CD1c-positive myeloid dendritic cell (primary cell): ENCODE results near the gene IKBKE.

ENCODE experiments used
- DNase-seq: peaks from one replicate; pipeline ENCODE4 v3.0.0-alpha.2; 2016; ENCODE audit errors: extremely low spot score

The IKBKE gene

DNA sequence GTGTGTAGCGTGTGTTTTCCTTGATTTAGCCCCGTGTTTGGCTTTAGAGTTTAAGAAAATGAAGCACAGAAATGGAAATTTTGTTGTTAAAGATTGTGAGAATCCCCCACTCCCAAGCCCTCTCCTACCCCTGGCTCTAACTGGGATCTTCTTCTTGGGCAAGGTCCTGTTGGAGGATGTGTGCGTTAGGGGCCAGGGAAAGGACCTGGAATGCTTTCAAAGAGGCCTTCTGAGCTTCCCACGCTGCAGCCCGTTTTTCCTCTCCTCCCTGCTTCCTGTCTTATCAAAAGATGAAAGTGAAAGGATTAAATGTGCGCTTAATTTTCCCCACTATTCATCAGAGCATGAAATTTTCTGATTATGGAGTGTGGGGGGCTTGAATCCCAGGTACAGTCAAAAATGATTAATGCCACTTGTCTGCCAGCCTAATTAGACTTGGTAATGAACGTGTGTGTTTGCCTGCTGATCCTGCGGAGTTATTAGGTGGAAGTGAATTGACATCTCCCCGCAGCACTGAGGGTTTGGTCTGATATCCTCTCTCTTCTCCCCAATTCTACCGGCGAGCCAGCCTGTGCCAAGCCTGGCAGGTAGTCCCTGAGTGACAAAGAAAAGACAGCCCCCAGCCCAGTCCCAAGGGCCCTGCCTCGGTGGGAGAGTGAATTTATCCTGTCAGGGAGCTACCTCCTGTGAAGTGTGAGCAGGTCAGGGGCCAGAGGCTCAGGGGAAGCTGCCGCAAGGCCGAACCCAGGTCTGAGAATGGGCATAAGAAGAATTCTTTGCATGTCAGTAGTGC is 42.0 kb downstream of the IKBKE start:
- no peak for DNase-seq

DNA sequence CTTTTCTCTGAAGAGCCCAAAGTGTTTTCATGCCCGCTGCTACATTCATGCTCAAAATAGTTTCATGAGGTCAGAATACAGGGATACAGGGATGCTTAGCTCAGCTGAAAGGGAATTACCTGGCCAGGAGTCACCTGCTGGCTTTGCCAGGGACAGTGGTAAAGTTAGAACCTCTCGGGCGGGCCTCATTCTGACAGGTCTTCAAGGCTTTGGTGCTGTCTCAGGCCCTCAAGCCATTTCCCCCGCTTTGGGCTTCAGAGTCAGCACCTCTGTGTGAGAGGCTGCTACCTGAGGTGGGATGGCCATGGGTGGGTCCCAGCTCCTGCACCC is 42.5 kb downstream of the IKBKE start:
- no peak for DNase-seq

DNA sequence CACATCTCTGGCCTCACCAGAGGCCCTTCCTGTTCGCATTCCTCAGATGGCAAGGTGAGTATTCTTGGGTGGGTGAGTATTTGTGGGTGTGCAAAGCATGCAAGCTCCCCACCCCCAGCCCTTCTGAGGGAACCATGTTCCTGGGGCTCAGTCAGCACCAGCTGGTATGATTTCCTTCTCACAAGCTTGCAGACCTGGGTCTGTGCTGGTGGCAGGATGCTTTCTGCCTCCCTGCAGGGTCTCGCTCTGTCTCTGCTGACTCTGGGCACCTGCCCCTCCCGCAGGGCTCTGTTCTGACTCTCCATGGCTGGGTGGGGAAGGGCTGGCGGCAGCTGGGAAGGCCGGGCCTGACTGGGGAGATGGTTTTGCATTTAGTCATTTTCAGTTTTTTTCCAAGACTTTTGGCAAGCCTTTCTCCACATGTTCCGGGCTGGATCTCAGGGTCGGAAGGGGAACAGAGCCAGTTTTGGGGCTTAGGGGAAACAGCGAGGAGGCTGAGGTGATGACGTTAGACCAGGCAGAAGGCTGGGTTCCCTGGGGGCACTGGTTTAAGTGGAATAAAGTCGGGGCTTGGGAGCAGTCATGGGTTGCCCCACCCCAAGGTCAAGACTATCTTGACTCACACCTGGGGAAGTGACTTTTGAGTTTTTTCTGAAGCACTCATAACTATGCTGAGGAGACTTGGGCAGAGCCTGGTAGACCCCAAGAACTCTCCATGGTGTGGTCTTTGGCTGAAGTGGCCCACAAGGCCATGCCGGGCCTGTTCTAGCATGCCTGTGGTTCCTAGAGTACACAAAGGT is 43.2 kb downstream of the IKBKE start:
- DNase-seq = no peak

DNA sequence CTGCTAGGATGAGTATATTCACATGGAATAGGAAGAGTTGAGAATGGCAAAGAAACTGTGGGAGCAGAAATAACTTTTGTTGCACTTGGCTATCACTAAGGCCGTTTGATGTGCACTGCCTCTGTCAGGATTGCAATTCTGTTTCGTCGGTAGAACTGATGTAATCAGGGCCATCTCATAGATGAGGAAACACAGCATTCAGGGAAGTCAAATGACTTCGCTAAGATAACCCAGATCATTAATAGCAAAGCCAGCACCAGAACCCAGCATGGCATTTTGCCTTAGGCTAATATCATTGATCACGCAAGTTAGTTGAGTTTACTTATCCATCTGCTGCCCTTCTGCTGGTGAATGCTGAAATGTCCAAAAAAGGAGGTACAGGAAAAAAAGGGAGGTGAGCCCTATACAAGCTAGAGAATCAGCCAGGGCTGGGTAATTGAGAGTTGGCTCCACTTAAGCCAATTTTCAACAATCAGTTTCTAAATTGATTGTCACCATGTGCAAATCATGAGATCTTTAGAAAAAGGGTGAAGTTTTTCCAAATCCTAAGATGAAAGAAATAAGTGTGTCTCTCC is 44.6 kb downstream of the IKBKE start:
- DNase-seq = peak; percentile 72

DNA sequence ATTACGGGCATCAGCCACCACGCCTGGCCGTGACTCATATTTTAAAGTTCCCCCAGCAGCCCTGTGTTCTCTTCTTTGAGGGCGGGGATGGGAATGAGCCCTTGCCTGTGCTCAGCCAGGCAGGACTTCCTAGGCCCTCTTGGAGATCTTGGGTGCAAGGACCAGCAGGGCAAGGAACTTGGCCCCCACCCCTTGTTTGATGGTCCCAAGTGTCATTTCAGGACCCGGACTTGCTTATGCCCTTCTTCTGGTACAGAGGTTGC is 46.4 kb downstream of the IKBKE start:
- DNase-seq = peak; percentile 43

DNA sequence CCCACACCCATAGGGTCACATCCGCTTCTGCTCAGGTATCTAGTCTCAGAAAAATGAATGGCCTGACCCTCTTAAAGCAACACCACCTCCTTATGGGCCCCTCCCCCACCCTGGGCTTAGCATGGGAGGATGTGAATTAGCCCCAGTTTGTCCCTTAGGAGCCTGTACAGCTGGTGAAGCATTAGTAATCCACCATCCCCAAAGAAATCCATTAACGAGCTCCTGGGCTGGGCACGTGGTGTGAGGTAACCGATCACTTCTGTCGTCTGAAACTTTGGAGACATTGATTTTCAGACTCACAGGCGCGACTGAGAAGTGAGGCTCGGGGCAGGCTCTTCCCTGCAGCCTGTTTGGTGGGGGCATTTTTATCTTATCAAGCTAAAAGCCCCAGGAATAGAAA is 47.5 kb downstream of the IKBKE start:
- DNase-seq = no peak

DNA sequence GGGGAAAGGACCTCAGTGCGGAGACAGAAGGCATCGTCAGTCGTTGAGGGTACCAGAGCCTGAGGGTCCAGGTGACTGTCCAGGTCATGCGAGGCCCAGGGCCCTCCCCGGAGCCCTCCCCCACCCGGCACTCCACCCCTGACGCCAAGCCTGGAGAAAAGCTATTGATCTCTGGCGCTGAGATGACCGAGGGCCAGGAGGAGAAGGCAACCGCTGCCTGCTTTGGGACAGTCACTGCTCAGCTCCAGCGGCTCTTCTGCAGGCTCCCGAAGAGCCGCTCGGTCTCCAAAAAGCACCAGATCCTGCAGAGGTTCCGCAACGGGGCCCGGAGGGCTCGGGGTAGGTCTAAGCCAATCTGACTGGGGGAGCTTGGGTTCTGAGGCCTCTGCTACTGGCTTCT is 47.9 kb downstream of the IKBKE start:
- no peak for DNase-seq

DNA sequence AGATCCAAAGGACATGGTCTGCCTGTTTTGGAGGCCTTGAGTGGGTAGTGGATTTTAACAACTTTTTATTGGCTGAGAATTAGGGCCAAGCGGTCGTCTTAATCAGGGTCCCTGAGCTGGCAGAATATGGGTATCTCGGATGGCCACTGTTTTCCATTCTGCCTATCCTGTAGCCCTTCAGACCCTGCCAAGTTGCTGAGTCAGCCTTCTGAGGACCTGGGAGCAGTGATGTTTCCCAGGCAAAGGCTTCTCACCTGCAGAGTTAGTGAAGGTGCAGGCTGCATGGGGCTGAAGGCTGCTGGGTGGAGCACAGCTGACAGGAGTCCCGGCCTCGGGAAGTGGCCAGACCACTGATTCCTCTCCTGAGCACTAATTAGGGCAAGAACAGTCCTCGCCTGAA is 48.5 kb downstream of the IKBKE start:
- no peak for DNase-seq

DNA sequence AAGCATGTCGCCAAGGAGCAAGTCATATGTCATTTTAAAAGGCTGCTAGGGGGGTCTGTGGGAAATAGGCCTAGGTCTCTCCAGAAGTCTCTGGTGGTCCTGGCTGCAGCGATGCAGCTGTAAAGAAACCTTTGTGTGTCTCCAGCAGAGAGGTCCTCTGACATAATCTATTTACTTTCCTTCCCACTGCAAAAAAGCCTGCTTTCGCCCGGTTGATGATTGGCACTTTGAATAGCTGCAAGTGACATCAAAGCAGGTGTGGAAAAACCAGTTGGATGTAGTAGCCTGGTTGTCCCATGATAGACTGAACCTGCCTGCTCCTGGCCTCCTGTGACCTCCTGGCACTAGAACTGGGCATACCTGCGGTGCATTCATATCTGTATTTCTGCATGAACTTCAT is 50.9 kb downstream of the IKBKE start:
- DNase-seq = no peak

DNA sequence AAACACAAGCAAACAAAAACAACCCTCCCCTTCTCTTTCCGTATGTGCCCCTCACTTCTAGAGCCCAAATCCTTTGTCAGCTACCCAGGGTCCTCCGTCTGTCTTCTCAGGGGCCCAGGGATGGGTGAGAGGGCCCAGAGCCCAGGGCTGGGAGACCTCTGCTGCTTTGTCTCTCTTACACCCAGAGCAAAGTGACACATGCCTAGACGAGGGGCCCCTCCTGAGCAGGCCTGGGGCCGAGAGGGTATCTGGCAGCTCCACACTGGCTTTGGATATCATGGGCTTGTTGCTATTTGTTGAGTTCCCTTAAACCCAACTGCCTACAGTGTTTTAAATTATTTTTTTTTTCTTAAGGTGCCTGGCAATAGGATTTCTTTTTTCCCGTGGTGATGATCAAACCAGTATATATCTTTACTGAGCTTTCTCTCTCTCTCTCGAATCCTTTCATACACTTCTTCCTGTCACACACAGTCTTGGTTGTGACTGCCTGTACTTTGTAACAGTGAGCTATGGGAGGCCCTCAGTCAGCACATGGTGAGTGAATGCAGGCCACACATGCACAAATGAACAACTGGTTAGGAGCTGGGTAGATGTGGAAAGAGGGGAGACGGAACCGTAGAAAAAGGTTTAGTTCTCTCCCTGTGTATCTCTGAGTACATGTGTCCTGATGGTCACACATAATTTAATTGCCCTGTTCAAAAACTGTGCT is 51.6 kb downstream of the IKBKE start:
- no peak for DNase-seq

DNA sequence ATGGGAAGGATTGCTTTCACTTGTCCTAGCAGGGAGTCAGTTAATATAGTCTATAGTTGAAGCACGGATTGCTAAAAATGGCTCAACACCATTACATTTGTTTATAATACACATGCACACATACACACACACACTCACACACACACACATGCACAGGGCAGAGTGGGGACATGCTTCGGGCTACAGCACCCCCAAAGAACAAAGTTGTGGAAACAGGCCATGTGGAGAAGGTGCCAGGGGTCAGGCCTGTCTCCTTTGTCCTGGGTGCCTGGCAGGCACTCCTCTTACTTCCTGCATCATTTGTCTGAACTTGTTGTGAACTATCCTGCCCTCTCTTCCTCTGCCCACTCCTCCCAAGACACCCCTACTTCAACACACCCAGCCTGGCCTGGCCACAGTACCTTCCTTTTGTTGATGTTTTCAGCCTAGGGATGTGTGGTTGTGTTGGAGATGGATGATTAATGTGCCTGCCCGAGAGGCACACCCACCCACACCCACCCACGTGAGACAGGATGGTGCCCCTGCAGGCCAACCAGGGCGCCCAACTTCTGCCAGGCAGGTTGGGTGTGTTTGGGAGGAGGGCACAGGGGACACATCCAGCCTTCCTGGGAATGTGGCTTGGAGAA is 54.6 kb downstream of the IKBKE start:
- DNase-seq = peak; percentile 64

DNA sequence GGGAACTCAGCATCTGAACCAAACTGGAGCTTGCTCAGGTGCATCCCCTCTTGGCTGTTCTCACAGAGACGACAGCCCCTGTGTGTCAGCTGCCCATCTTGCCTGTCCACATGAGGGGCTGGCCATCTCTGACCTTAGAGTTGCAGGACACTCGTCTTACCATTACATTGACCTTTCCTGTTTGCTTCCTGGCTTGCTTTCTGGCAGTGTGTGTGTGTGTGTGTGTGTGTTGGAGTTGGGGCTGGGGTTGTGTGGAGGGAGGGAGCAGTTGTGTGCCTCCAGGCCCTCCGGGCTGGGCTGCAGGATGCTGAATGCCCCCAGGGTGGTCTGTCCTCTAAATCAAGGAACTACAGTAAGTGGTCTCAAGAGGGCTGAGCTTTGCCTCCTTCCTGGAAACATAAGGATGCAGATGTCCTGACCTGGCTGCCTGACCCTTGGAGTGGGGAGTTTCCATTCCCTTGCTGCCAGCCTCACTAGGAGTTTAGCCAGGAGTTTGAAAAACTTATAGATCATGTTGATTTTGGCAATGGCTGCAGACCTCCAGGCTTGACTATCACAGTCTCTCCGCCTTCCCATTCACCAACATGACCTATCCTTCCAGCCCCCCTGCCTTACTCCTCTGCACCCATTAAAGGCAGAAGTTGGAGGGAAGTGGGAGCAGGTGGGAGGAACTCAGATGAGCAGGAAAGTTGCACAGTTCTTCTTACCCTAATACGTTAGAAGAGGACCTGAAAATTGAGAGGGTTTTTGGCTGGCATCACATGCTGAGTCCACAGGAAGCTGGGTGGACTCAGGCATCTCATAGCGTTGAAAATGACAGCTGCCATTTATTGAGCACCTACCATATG is 56.0 kb downstream of the IKBKE start:
- DNase-seq = peak; percentile 71

DNA sequence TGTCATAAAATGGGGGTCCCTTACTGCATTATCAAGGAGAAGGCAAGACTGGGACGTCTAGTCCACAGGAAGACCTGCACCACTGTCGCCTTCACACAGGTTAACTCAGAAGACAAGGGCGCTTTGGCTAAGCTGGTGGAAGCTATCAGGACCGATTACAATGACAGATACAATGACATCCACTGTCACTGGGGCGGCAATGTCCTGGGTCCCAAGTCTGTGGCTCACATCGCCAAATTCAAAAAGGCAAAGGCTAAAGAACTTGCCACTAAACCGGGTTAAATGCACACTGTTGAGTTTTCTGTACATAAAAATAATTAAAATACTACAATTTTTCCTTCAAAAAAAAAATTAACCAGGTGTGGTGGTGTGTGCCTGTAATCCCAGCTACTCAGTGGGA is 59.1 kb downstream of the IKBKE start:
- DNase-seq = no peak

DNA sequence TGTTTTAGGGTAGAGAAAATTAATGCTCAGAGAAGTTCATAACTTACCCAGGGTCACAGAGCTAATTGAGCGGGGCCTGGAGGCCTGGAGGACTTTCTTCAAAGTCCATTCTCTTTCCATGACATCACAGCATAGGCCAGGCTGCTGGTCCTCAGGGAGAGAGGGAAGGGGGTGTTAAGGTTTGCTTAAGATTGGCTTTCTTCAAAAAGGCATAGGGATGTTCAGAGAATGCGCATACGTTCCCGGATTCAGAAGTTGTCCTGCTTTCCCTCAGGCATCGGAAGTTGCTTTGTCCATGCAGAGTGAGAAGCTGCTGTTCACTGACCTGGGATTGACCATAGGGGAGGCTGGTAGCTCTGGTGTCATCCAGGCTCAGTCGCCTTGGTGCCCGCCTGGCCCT is 62.1 kb downstream of the IKBKE start:
- no peak for DNase-seq

DNA sequence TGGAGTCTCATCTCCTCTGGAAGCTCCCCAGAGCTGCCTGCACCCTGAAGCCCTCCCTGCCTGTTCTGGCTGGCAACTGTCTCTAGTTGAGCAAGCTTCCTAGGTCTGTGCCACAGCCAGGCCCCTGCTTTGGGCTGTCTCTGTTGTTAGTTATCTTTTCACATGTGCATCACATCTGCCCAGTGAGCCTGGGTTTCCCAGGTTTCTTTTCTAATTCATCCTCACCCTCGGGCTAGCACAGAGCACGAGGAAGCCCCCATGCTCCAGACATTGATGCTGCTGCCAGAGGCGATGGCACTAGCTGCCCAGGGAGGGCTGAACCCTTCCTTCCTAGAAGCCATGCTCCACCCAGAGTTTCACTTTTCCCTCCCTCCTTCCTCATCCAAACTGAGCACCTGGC is 64.3 kb downstream of the IKBKE start:
- no peak for DNase-seq

DNA sequence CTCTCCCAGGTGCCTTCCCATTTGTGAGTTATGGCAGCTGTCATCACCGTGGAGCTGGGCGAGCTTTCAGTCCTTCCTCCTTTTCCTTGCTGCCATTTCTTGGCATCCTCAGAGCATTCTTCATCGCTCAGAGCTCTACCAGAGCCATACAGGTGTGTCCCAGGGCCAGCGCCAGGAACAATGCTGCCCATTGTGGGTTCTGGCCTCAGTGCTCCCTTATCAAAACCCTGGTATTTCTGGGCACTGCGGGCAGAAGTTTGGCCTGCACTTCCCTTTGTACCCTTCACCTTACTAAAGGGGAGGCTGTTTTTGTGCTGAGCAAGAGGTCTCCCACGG is 65.5 kb downstream of the IKBKE start:
- no peak for DNase-seq

DNA sequence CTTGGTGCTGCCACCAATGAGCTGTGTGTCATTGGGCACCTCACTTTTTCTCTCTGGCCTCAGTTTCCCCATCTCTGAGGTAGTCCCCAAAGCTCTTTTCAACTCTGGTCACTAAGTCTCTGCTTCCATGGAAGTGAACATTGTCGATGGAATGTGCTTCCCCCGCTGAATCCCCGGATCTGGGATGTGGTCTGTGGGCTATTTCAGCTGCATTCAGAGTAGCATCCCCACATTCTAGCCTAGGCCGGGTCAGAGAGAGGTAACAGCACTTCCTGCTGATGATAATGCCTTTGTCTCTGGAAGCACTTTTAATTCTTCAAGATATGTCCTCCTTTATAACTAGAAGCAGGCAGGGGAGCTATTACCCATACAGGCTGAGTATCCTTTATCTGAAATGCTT is 66.9 kb downstream of the IKBKE start:
- DNase-seq = no peak

DNA sequence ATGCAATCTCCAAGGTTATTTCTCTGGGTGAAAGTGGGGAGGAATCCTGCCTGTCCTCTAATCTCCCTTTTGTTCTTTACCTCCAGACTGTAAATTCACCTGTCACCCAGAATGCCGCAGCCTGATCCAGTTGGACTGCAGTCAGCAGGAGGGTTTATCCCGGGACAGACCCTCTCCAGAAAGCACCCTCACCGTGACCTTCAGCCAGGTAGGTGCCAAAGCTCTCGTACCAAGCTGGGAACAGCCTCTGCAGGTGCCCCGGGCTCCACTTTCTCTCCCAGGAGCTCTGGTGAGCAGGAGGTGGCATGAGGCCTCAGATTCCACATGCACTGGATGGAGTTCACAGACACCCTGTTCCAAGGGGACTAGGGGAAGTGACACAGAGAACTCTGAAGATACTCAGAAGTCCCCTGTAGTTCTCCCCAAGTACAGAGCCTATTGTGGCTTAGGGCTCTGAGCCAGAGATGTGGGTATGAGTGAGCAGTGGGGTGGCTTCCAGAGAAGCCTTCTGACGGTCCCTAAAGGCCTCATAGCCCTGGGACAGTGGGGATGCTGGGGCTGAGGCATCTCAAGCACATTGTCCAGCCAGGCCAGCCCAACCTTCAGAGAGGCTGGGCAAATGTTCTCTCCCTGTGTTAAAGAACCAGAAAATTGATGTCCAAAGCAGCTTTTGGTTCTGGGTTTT is 68.0 kb downstream of the IKBKE start:
- DNase-seq = no peak

DNA sequence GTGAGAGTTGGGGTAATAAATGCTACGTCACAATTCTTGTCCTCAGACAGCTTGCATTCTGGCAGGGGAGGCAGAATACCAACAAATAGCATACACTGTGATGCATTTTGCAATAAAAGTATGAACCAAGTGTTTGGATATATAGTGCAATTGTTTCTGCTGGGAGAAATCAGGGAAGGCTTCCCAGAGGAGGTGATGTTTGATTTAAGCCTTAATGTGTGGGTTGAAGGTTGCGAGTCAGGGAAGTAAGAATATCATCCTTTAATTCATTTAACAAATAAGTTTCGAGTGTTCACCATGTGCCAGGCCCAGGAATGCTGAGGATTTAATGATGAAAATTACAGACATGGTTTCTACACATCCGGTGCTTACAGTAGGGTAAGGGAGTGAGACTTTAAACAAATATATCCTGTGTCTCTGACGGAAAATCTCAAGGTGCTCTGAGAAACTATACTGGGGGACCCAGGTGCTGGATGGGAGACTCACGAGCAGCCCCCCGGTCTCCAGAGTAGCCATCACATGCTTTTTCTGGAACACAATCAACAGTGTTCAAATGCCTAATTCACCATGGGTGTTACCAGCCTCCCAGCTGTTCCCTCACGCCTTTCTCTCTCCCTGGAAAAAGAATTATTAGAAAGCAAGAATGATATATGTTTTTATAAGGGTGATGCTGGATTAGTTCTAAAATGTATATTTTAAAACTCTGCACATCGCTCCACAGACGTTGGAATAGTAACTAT is 68.8 kb downstream of the IKBKE start:
- no peak for DNase-seq
